ENCODE data around the gene FOXB2.

Gene FOXB2

GRCh38 chr9:77018969-77019235 lies 553 bp upstream of the FOXB2 start:
- Histone ChIP-seq H4K91ac (ENCODE audit: low read depth, low read length) (no peak overlapping the region), H3K18ac (ENCODE audit: low read length) (no peak overlapping the region), H3K4me1 (ENCODE audit: control insufficient read depth in 1 of 2, insufficient read depth in 2 of 2, low read length in 2 of 2) (peaks cover 16 to 25% of the 10 kb centered on the region in 2 experiments), H3K14ac (ENCODE audit: low read length) (no peak overlapping the region), H3K79me1 (ENCODE audit: low read length) (no peaks in the 10 kb centered on the region), H2BK5ac (ENCODE audit: low read depth, low read length, poor library complexity) (no peak overlapping the region), H3K23ac (ENCODE audit: low read length) (no peak overlapping the region), H3K36me3 (ENCODE audit: control insufficient read depth in 1 of 2, insufficient read depth in 2 of 2, low read length in 2 of 2) (no peaks in the 10 kb centered on the region), H3K4me3 (ENCODE audit: low read depth, low read length) (no peak overlapping the region), H2BK12ac (ENCODE audit: low read length) (no peak overlapping the region), H3K27me3 (ENCODE audit: insufficient read depth, low read length) (peaks cover 97% of the 10 kb centered on the region), H3K4ac (ENCODE audit: low read depth, low read length) (no peak overlapping the region), H2BK120ac (ENCODE audit: insufficient read depth, low read length, poor library complexity) (no peak overlapping the region), H3K79me2 (ENCODE audit: control insufficient read depth, insufficient read depth, low read length, poor library complexity) (no peaks in the 10 kb centered on the region), H3K9me3 (ENCODE audit: insufficient read depth, low read depth, low read length) (peaks cover 8% of the 10 kb centered on the region), H3K27ac (ENCODE audit: low read depth, low read length) (no peak overlapping the region), H4K8ac (ENCODE audit: low read depth, low read length) (no peak overlapping the region), H3K9ac (ENCODE audit: low read length) (no peak overlapping the region), H3K4me2 (ENCODE audit: low read length) (peak overlapping the region; percentile 57), H2AK5ac (ENCODE audit: low read length) (no peak overlapping the region), H4K12ac (ENCODE audit: low read depth, low read length) (no peak overlapping the region), H2AFZ (ENCODE audit: insufficient read depth, low read length, poor library complexity) (no peak overlapping the region)
- no CpG with 5 or more reads among the region's 12 CpGs for WGBS (ENCODE audit: extremely low coverage, insufficient coverage, insufficient read length)
- DNase-seq = no peak

- Histone ChIP-seq H4K12ac (ENCODE audit: low read depth, low read length) (no peak overlapping the region), H2BK12ac (ENCODE audit: low read length) (no peak overlapping the region), H2AK5ac (ENCODE audit: low read length) (no peak overlapping the region), H2AFZ (ENCODE audit: insufficient read depth, low read length, poor library complexity) (no peak overlapping the region), H3K4me2 (ENCODE audit: low read length) (peak overlapping the region; percentile 35), H3K9me3 (ENCODE audit: insufficient read depth, low read depth, low read length) (peaks cover 5% of the 10 kb centered on the region), H4K91ac (ENCODE audit: low read depth, low read length) (no peak overlapping the region), H2BK5ac (ENCODE audit: low read depth, low read length, poor library complexity) (no peak overlapping the region), H2BK120ac (ENCODE audit: insufficient read depth, low read length, poor library complexity) (no peak overlapping the region), H3K79me2 (ENCODE audit: control insufficient read depth, insufficient read depth, low read length, poor library complexity) (no peaks in the 10 kb centered on the region), H3K27ac (ENCODE audit: low read depth, low read length) (no peak overlapping the region), H3K9ac (ENCODE audit: low read length) (no peak overlapping the region), H3K36me3 (ENCODE audit: control insufficient read depth in 1 of 2, insufficient read depth in 2 of 2, low read length in 2 of 2) (no peaks in the 10 kb centered on the region), H4K8ac (ENCODE audit: low read depth, low read length) (no peak overlapping the region), H3K4me1 (ENCODE audit: control insufficient read depth in 1 of 2, insufficient read depth in 2 of 2, low read length in 2 of 2) (peaks cover 16 to 21% of the 10 kb centered on the region in 2 experiments), H3K14ac (ENCODE audit: low read length) (no peak overlapping the region), H3K23ac (ENCODE audit: low read length) (no peak overlapping the region), H3K18ac (ENCODE audit: low read length) (no peak overlapping the region), H3K4me3 (ENCODE audit: low read depth, low read length) (no peak overlapping the region), H3K4ac (ENCODE audit: low read depth, low read length) (no peak overlapping the region), H3K79me1 (ENCODE audit: low read length) (no peaks in the 10 kb centered on the region), H3K27me3 (ENCODE audit: insufficient read depth, low read length) (peaks cover 91% of the 10 kb centered on the region)
- DNase-seq = no peak
- no CpG with 5 or more reads among the region's 58 CpGs for WGBS (ENCODE audit: extremely low coverage, insufficient coverage, insufficient read length)
These were observed 514 bp downstream of the FOXB2 start for GRCh38 chr9:77019926-77020412.

GRCh38 chr9:77020413-77021290 lies 1.2 kb downstream of the FOXB2 start:
- H3K9me3 ChIP-seq (ENCODE audit: insufficient read depth, low read depth, low read length) = peaks cover 5% of the 10 kb centered on the region
- peak overlapping the region; percentile 35 for H3K4me2 ChIP-seq (ENCODE audit: low read length)
- peak overlapping the region; percentile 55 for H4K12ac ChIP-seq (ENCODE audit: low read depth, low read length)
- H3K4ac ChIP-seq (ENCODE audit: low read depth, low read length) = no peak overlapping the region
- no peak overlapping the region for H3K14ac ChIP-seq (ENCODE audit: low read length)
- peaks cover 13 to 21% of the 10 kb centered on the region in 2 experiments for H3K4me1 ChIP-seq (ENCODE audit: control insufficient read depth in 1 of 2, insufficient read depth in 2 of 2, low read length in 2 of 2)
- no peak for DNase-seq
- no peak overlapping the region for H3K27ac ChIP-seq (ENCODE audit: low read depth, low read length)
- no peak overlapping the region for H3K4me3 ChIP-seq (ENCODE audit: low read depth, low read length)
- peaks cover 84% of the 10 kb centered on the region for H3K27me3 ChIP-seq (ENCODE audit: insufficient read depth, low read length)
- H3K23ac ChIP-seq (ENCODE audit: low read length) = no peak overlapping the region
- no peak overlapping the region for H3K18ac ChIP-seq (ENCODE audit: low read length)
- no peak overlapping the region for H4K91ac ChIP-seq (ENCODE audit: low read depth, low read length)
- H2BK12ac ChIP-seq (ENCODE audit: low read length) = no peak overlapping the region
- no peak overlapping the region for H2AFZ ChIP-seq (ENCODE audit: insufficient read depth, low read length, poor library complexity)
- no peak overlapping the region for H2BK5ac ChIP-seq (ENCODE audit: low read depth, low read length, poor library complexity)
- H3K9ac ChIP-seq (ENCODE audit: low read length) = no peak overlapping the region
- H3K79me1 ChIP-seq (ENCODE audit: low read length) = no peaks in the 10 kb centered on the region
- H4K8ac ChIP-seq (ENCODE audit: low read depth, low read length) = no peak overlapping the region
- WGBS (ENCODE audit: extremely low coverage, insufficient coverage, insufficient read length) = no CpG with 5 or more reads among the region's 75 CpGs
- no peak overlapping the region for H2BK120ac ChIP-seq (ENCODE audit: insufficient read depth, low read length, poor library complexity)
- H3K36me3 ChIP-seq (ENCODE audit: control insufficient read depth in 1 of 2, insufficient read depth in 2 of 2, low read length in 2 of 2) = no peaks in the 10 kb centered on the region
- H2AK5ac ChIP-seq (ENCODE audit: low read length) = no peak overlapping the region
- H3K79me2 ChIP-seq (ENCODE audit: control insufficient read depth, insufficient read depth, low read length, poor library complexity) = no peaks in the 10 kb centered on the region

DNA sequence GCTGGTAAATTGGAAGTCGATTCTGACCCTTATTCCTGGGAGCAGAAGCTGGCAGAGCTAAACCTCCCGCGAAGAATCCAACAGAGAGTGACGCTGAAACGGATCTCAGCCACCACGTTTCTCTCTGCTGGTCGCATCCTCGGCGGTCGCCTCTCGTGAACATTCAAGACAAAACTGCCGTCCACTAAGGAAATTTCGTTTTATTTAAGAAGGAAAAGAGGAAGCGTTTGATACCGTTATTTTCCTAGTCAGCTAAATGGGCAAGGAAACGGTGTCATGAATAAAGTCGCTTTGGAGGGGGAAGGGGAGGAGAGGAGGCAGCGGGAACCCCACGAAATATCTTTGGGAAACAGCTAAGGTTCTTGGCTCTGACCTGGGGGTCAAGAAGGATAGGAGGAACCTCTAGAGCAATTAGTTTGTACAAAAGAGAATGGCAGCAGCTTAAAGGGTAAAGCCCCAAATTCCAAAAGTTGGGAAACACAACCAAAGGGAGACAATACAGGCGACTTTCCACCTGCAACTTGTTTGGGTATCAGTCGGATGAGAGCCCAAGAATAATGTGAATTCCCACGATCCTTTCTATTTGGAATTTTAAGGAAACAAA lies 1.9 kb downstream of the FOXB2 start:
- Histone ChIP-seq H2BK120ac (ENCODE audit: insufficient read depth, low read length, poor library complexity) (no peak overlapping the region), H4K91ac (ENCODE audit: low read depth, low read length) (no peak overlapping the region), H3K4me2 (ENCODE audit: low read length) (no peak overlapping the region), H3K14ac (ENCODE audit: low read length) (no peak overlapping the region), H3K4me3 (ENCODE audit: low read depth, low read length) (no peak overlapping the region), H2AK5ac (ENCODE audit: low read length) (no peak overlapping the region), H3K36me3 (ENCODE audit: control insufficient read depth in 1 of 2, insufficient read depth in 2 of 2, low read length in 2 of 2) (no peaks in the 10 kb centered on the region), H4K8ac (ENCODE audit: low read depth, low read length) (no peak overlapping the region), H4K12ac (ENCODE audit: low read depth, low read length) (no peak overlapping the region), H3K27me3 (ENCODE audit: insufficient read depth, low read length) (peaks cover 77% of the 10 kb centered on the region), H3K79me1 (ENCODE audit: low read length) (no peaks in the 10 kb centered on the region), H3K79me2 (ENCODE audit: control insufficient read depth, insufficient read depth, low read length, poor library complexity) (no peaks in the 10 kb centered on the region), H3K18ac (ENCODE audit: low read length) (no peak overlapping the region), H2BK5ac (ENCODE audit: low read depth, low read length, poor library complexity) (no peak overlapping the region), H2BK12ac (ENCODE audit: low read length) (no peak overlapping the region), H3K4ac (ENCODE audit: low read depth, low read length) (no peak overlapping the region), H3K9ac (ENCODE audit: low read length) (no peak overlapping the region), H3K27ac (ENCODE audit: low read depth, low read length) (no peak overlapping the region), H3K23ac (ENCODE audit: low read length) (no peak overlapping the region), H2AFZ (ENCODE audit: insufficient read depth, low read length, poor library complexity) (no peak overlapping the region), H3K9me3 (ENCODE audit: insufficient read depth, low read depth, low read length) (peaks cover 5% of the 10 kb centered on the region), H3K4me1 (ENCODE audit: control insufficient read depth in 1 of 2, insufficient read depth in 2 of 2, low read length in 2 of 2) (peaks cover 8 to 16% of the 10 kb centered on the region in 2 experiments)
- DNase-seq = no peak
- no CpG with 5 or more reads among the region's 22 CpGs for WGBS (ENCODE audit: extremely low coverage, insufficient coverage, insufficient read length)

Data from trophoblast cell (in vitro differentiated cells and primary cell).